GM23338 (cell line): Measurements from ENCODE around the gene ULK4. TPM values are rescaled to one million over a fixed set of nuclear protein-coding genes. Genes with fewer than 3 reads are reported as not detected.

Experiments used
- ATAC-seq: fragments of 200-7000 bp; cut with Tn5 transposase; 3 replicates; pipeline ENCODE4 v1.9.1; 2020
- DNase-seq: peaks from one replicate; pipeline ENCODE4 v3.0.0-alpha.2; 2015; ENCODE audit warnings: low spot score
- H2AFZ ChIP-seq: fragments of 200-600 bp; sonication (generic); 2 replicates; pipeline ENCODE4 v1.8.0; 2016; ENCODE audit warnings: antibody characterized with exemption, mild to moderate bottlenecking, moderate library complexity
- H3F3A ChIP-seq: fragments of 200-600 bp; sonication (generic); replicated peaks from 2 replicates; pipeline ENCODE4 v1.8.0; 2017; ENCODE audit warnings: antibody characterized with exemption, mixed run types, low read depth
- H3K27ac ChIP-seq: fragments of 200-600 bp; sonication (generic); 2 replicates; pipeline ENCODE4 v1.6.1; 2016; ENCODE audit warnings: low read depth
- H3K27me3 ChIP-seq: fragments of 200-600 bp; sonication (generic); 2 replicates; pipeline ENCODE4 v1.8.0; 2016; ENCODE audit warnings: mild to moderate bottlenecking, mixed run types, moderate library complexity; ENCODE audit not compliant: insufficient read depth
- H3K36me3 ChIP-seq: fragments of 200-600 bp; sonication (generic); 2 replicates; pipeline ENCODE4 v1.8.0; 2016; ENCODE audit warnings: mild to moderate bottlenecking; ENCODE audit not compliant: insufficient read depth
- H3K4me1 ChIP-seq: fragments of 200-600 bp; sonication (generic); 2 replicates; pipeline ENCODE4 v1.8.0; 2016; ENCODE audit warnings: mild to moderate bottlenecking, moderate library complexity; ENCODE audit not compliant: insufficient read depth
- H3K4me2 ChIP-seq: fragments of 200-600 bp; sonication (generic); 2 replicates; pipeline ENCODE4 v1.7.1; 2017; ENCODE audit warnings: mixed run types
- H3K4me3 ChIP-seq: fragments of 200-600 bp; sonication (generic); 2 replicates; pipeline ENCODE4 v1.6.1; 2016; ENCODE audit warnings: mixed run types
- H3K79me2 ChIP-seq: fragments of 200-600 bp; sonication (generic); replicated peaks from 2 replicates; pipeline ENCODE4 v1.8.0; 2017; ENCODE audit warnings: mild to moderate bottlenecking; ENCODE audit not compliant: insufficient read depth
- H3K9me2 ChIP-seq: fragments of 200-600 bp; sonication (generic); 2 replicates; pipeline ENCODE4 v1.8.0; 2017; ENCODE audit not compliant: insufficient read depth
- H4K20me1 ChIP-seq: fragments of 200-600 bp; sonication (generic); replicated peaks from 2 replicates; pipeline ENCODE4 v1.8.0; 2017; ENCODE audit warnings: mild to moderate bottlenecking; ENCODE audit not compliant: insufficient read depth
- H3K27ac Mint-ChIP-seq: 2 replicates; pipeline ENCODE4 v1.8.0; 2020; ENCODE audit warnings: inconsistent platforms, mild to moderate bottlenecking, moderate library complexity, mixed read lengths
- H3K27me3 Mint-ChIP-seq: 3 replicates; pipeline ENCODE4 v1.8.0; 2022; ENCODE audit warnings: low read depth, mild to moderate bottlenecking, moderate library complexity, mixed read lengths, inconsistent platforms; ENCODE audit not compliant: insufficient read depth, poor library complexity
- H3K36me3 Mint-ChIP-seq: 3 replicates; pipeline ENCODE4 v1.8.0; 2021; ENCODE audit warnings: low read depth, mild to moderate bottlenecking, inconsistent platforms, moderate library complexity, mixed read lengths
- H3K4me1 Mint-ChIP-seq: 3 replicates; pipeline ENCODE4 v1.8.0; 2020; ENCODE audit warnings: mild to moderate bottlenecking, inconsistent platforms, mixed read lengths
- H3K4me3 Mint-ChIP-seq: 3 replicates; pipeline ENCODE4 v1.8.0; 2021; ENCODE audit warnings: moderate library complexity, mild to moderate bottlenecking, inconsistent platforms, mixed read lengths
- H3K9me3 Mint-ChIP-seq: 3 replicates; pipeline ENCODE4 v1.8.0; 2020; ENCODE audit warnings: moderate library complexity, mild to moderate bottlenecking, inconsistent platforms, mixed read lengths
- CREB1 ChIP-seq: fragments of 250-450 bp; sonication (Bioruptor Pico); IDR thresholded peaks from 2 replicates; pipeline ENCODE4 v1.5.0; 2020; ENCODE audit warnings: low read depth, mild to moderate bottlenecking, moderate library complexity
- CTCF ChIP-seq, 2 experiments: fragments of 200-600 bp in 1 of 2; sonication (generic) in 1 of 2; conservative IDR thresholded peaks; 2 replicates each; pipeline versions ENCODE4 v1.5.1 to v1.6.1; 2016 to 2017; ENCODE audit warnings: antibody characterized with exemption in 2 of 2, low read depth in 2 of 2, mild to moderate bottlenecking in 2 of 2, moderate library complexity in 1 of 2
- EZH2 ChIP-seq: fragments of 200-600 bp; sonication (generic); IDR thresholded peaks from one replicate; pipeline ENCODE4 v1.8.0; 2017; ENCODE audit warnings: antibody characterized with exemption, mild to moderate bottlenecking, low read depth; ENCODE audit not compliant: unreplicated experiment
- EZH2phosphoT487 ChIP-seq: fragments of 200-600 bp; sonication (generic); IDR thresholded peaks from one replicate; pipeline ENCODE4 v1.8.1; 2018; ENCODE audit warnings: antibody characterized with exemption; ENCODE audit not compliant: unreplicated experiment
- JUNB ChIP-seq: IDR thresholded peaks from one replicate; pipeline ENCODE4 v1.6.1; 2016; ENCODE audit warnings: antibody characterized with exemption; ENCODE audit not compliant: unreplicated experiment
- NANOG ChIP-seq: IDR thresholded peaks from 2 replicates; pipeline ENCODE4 v1.6.1; 2016; ENCODE audit warnings: antibody characterized with exemption, borderline replicate concordance
- POLR2AphosphoS5 ChIP-seq: IDR thresholded peaks from 2 replicates; pipeline ENCODE4 v1.6.1; 2016; ENCODE audit warnings: antibody characterized with exemption, low read depth
- REST ChIP-seq: IDR thresholded peaks from one replicate; pipeline ENCODE4 v1.6.1; 2018; ENCODE audit warnings: antibody characterized with exemption; ENCODE audit not compliant: unreplicated experiment
- STAT1 ChIP-seq: IDR thresholded peaks from one replicate; pipeline ENCODE4 v1.6.1; 2016; ENCODE audit warnings: antibody characterized with exemption; ENCODE audit not compliant: unreplicated experiment
- ZNF114 ChIP-seq: fragments of 250-450 bp; sonication (Bioruptor Pico); IDR thresholded peaks from 2 replicates; pipeline ENCODE4 v1.5.0; 2020; ENCODE audit warnings: mild to moderate bottlenecking, moderate library complexity
- ZNF331 ChIP-seq: fragments of 250-450 bp; sonication (Bioruptor Pico); IDR thresholded peaks from 2 replicates; pipeline ENCODE4 v1.5.0; 2020; ENCODE audit warnings: low read depth, mild to moderate bottlenecking, moderate library complexity
- polyA plus RNA-seq: library from polyadenylated mRNA; unstranded; fragments of >200 nt; fragmentation: Nextera tagmentation; extraction: Ambion mirVana; gene quantifications from 2 replicates; pipeline ENCODE4 v1.2.1, GENCODE V29; 2016
- total RNA-seq: library from RNA; depleted of rRNA; stranded (reverse); fragments of >200 nt; shearing (Covaris generic); gene quantifications from 2 replicates; pipeline ENCODE4 v1.2.3, GENCODE V29; 2014
- TF ChIP-seq, protein P1 (sequence below): IDR thresholded peaks from 2 replicates; pipeline ENCODE4 v1.6.1; 2016; ENCODE audit warnings: antibody characterized with exemption
- TF ChIP-seq, protein P2 (sequence below): fragments of 250-450 bp; sonication (Bioruptor Pico); IDR thresholded peaks from 2 replicates; pipeline ENCODE4 v1.5.0; 2020; ENCODE audit warnings: mild to moderate bottlenecking, moderate library complexity

ULK4 gene
- total and polyA plus RNA-seq, 2 experiments from 2014 or later: 20.8 to 41.4 TPM

GRCh38 chr3:41565948-41566514 is 395.9 kb downstream of the ULK4 start:
- Mint-ChIP-seq H3K27ac (no peak overlapping the region), H3K27me3 (no peaks in the 10 kb centered on the region), H3K4me1 (peaks cover 14% of the 10 kb centered on the region), H3K36me3 (peaks cover 9% of the 10 kb centered on the region; the same call in 2 of the 3 replicates), H3K9me3 (no peaks in the 10 kb centered on the region; the same call in 1 of the 3 replicates), H3K4me3 (no peak overlapping the region)
- H3K27ac ChIP-seq: no peak overlapping the region
- DNase-seq: no peak
- H3K9me2 ChIP-seq: no peaks in the 10 kb centered on the region
- H3K4me1 ChIP-seq: peaks cover 7% of the 10 kb centered on the region; the same call in 1 of the 2 replicates
- no peak overlapping the region for H3K4me3 ChIP-seq
- H2AFZ ChIP-seq: no peak overlapping the region
- H3F3A ChIP-seq: no peaks in the 10 kb centered on the region
- no peak for ATAC-seq
- TF ChIP-seq CTCF (conservative IDR thresholded peaks at IDR 0.05; ENCODE audit: low read depth in 2 of 2) (no peak), POLR2AphosphoS5 (no peak), STAT1 (no peak), ZNF331 (CRISPR knock-in tag) (no peak), JUNB (no peak), EZH2phosphoT487 (no peak), REST (no peak), EZH2 (no peak), CREB1 (CRISPR knock-in tag) (no peak), NANOG (no peak), ZNF114 (CRISPR knock-in tag) (no peak)
- TF ChIP-seq, protein P1, sequence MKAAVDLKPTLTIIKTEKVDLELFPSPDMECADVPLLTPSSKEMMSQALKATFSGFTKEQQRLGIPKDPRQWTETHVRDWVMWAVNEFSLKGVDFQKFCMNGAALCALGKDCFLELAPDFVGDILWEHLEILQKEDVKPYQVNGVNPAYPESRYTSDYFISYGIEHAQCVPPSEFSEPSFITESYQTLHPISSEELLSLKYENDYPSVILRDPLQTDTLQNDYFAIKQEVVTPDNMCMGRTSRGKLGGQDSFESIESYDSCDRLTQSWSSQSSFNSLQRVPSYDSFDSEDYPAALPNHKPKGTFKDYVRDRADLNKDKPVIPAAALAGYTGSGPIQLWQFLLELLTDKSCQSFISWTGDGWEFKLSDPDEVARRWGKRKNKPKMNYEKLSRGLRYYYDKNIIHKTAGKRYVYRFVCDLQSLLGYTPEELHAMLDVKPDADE: no peak
- TF ChIP-seq, protein P2, sequence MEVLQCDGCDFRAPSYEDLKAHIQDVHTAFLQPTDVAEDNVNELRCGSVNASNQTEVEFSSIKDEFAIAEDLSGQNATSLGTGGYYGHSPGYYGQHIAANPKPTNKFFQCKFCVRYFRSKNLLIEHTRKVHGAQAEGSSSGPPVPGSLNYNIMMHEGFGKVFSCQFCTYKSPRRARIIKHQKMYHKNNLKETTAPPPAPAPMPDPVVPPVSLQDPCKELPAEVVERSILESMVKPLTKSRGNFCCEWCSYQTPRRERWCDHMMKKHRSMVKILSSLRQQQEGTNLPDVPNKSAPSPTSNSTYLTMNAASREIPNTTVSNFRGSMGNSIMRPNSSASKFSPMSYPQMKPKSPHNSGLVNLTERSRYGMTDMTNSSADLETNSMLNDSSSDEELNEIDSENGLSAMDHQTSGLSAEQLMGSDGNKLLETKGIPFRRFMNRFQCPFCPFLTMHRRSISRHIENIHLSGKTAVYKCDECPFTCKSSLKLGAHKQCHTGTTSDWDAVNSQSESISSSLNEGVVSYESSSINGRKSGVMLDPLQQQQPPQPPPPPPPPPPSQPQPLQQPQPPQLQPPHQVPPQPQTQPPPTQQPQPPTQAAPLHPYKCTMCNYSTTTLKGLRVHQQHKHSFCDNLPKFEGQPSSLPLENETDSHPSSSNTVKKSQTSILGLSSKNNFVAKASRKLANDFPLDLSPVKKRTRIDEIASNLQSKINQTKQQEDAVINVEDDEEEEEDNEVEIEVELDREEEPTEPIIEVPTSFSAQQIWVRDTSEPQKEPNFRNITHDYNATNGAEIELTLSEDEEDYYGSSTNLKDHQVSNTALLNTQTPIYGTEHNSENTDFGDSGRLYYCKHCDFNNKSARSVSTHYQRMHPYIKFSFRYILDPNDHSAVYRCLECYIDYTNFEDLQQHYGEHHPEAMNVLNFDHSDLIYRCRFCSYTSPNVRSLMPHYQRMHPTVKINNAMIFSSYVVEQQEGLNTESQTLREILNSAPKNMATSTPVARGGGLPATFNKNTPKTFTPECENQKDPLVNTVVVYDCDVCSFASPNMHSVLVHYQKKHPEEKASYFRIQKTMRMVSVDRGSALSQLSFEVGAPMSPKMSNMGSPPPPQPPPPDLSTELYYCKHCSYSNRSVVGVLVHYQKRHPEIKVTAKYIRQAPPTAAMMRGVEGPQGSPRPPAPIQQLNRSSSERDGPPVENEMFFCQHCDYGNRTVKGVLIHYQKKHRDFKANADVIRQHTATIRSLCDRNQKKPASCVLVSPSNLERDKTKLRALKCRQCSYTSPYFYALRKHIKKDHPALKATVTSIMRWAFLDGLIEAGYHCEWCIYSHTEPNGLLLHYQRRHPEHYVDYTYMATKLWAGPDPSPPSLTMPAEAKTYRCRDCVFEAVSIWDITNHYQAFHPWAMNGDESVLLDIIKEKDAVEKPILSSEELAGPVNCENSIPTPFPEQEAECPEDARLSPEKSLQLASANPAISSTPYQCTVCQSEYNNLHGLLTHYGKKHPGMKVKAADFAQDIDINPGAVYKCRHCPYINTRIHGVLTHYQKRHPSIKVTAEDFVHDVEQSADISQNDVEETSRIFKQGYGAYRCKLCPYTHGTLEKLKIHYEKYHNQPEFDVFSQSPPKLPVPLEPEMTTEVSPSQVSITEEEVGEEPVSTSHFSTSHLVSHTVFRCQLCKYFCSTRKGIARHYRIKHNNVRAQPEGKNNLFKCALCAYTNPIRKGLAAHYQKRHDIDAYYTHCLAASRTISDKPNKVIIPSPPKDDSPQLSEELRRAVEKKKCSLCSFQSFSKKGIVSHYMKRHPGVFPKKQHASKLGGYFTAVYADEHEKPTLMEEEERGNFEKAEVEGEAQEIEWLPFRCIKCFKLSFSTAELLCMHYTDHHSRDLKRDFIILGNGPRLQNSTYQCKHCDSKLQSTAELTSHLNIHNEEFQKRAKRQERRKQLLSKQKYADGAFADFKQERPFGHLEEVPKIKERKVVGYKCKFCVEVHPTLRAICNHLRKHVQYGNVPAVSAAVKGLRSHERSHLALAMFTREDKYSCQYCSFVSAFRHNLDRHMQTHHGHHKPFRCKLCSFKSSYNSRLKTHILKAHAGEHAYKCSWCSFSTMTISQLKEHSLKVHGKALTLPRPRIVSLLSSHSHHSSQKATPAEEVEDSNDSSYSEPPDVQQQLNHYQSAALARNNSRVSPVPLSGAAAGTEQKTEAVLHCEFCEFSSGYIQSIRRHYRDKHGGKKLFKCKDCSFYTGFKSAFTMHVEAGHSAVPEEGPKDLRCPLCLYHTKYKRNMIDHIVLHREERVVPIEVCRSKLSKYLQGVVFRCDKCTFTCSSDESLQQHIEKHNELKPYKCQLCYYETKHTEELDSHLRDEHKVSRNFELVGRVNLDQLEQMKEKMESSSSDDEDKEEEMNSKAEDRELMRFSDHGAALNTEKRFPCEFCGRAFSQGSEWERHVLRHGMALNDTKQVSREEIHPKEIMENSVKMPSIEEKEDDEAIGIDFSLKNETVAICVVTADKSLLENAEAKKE: no peak
- no peaks in the 10 kb centered on the region for H3K79me2 ChIP-seq
- H3K4me2 ChIP-seq: no peak overlapping the region
- H3K36me3 ChIP-seq: no peaks in the 10 kb centered on the region
- H4K20me1 ChIP-seq: no peaks in the 10 kb centered on the region
- H3K27me3 ChIP-seq: no peaks in the 10 kb centered on the region
